H9 (cell line): Measurements from ENCODE around the gene KAZN. TPM values are rescaled to one million over a fixed set of nuclear protein-coding genes. Genes with fewer than 3 reads are reported as not detected.
"Not testable (repeated sequence)": the region's sequence is repeated elsewhere in the genome, so short reads cannot be mapped to it uniquely, and the experiment has no call there.

Source experiments
- DNase-seq: peaks from one replicate; pipeline ENCODE4 v3.0.0-alpha.2; 2017
- H2AFZ ChIP-seq: one replicate; pipeline ENCODE4 v1.6.1; 2013; ENCODE audit warnings: mild to moderate bottlenecking, low read length, control low read depth, moderate library complexity
- H2AK5ac ChIP-seq: 2 replicates; pipeline ENCODE4 v1.6.1; 2013; ENCODE audit warnings: low read length, control low read depth, mixed read lengths; ENCODE audit not compliant: insufficient read length
- H2BK120ac ChIP-seq: one replicate; pipeline ENCODE4 v1.6.1; 2013; ENCODE audit warnings: low read depth, mild to moderate bottlenecking, low read length, control low read depth, inconsistent platforms; ENCODE audit not compliant: poor library complexity, severe bottlenecking
- H2BK12ac ChIP-seq: 2 replicates; pipeline ENCODE4 v1.6.1; 2013; ENCODE audit warnings: low read length, control low read depth, mixed read lengths, low read depth; ENCODE audit not compliant: insufficient read length
- H2BK15ac ChIP-seq: 2 replicates; pipeline ENCODE4 v1.6.1; 2013; ENCODE audit warnings: low read depth, low read length, control low read depth
- H2BK20ac ChIP-seq: one replicate; pipeline ENCODE4 v1.6.1; 2013; ENCODE audit warnings: low read depth, mild to moderate bottlenecking, low read length, control low read depth, inconsistent platforms; ENCODE audit not compliant: poor library complexity, severe bottlenecking
- H2BK5ac ChIP-seq: 2 replicates; pipeline ENCODE4 v1.6.1; 2013; ENCODE audit warnings: low read length, control low read depth, mixed read lengths; ENCODE audit not compliant: insufficient read length
- H3K14ac ChIP-seq: 2 replicates; pipeline ENCODE4 v1.6.1; 2013; ENCODE audit warnings: low read length, control low read depth; ENCODE audit not compliant: insufficient read depth
- H3K18ac ChIP-seq: 2 replicates; pipeline ENCODE4 v1.6.1; 2013; ENCODE audit warnings: low read depth, mild to moderate bottlenecking, mixed read lengths, low read length, control low read depth; ENCODE audit not compliant: insufficient read length
- H3K23ac ChIP-seq: 2 replicates; pipeline ENCODE4 v1.6.1; 2013; ENCODE audit warnings: low read length, control low read depth, mixed read lengths, low read depth; ENCODE audit not compliant: insufficient read length
- H3K23me2 ChIP-seq: 2 replicates; pipeline ENCODE4 v1.6.1; 2013; ENCODE audit warnings: low read depth, mild to moderate bottlenecking, mixed read lengths, low read length, control low read depth; ENCODE audit not compliant: insufficient read length, poor library complexity, severe bottlenecking
- H3K27ac ChIP-seq: 2 replicates; pipeline ENCODE4 v1.5.1; 2013; ENCODE audit warnings: low read length, control low read depth, mixed read lengths, low read depth; ENCODE audit not compliant: insufficient read length
- H3K27me3 ChIP-seq: 2 replicates; pipeline ENCODE4 v1.6.1; 2013; ENCODE audit warnings: low read length, control low read depth, inconsistent platforms; ENCODE audit not compliant: insufficient read depth
- H3K4ac ChIP-seq: 2 replicates; pipeline ENCODE4 v1.6.1; 2013; ENCODE audit warnings: low read depth, mild to moderate bottlenecking, control low read depth, inconsistent platforms, low read length, moderate library complexity
- H3K4me1 ChIP-seq: 2 replicates; pipeline ENCODE4 v1.6.1; 2013; ENCODE audit warnings: low read length, control low read depth, inconsistent platforms; ENCODE audit not compliant: insufficient read depth
- H3K4me2 ChIP-seq: 2 replicates; pipeline ENCODE4 v1.6.1; 2013; ENCODE audit warnings: low read length, control low read depth, mixed read lengths; ENCODE audit not compliant: insufficient read length, insufficient read depth
- H3K56ac ChIP-seq: 2 replicates; pipeline ENCODE4 v1.6.1; 2013; ENCODE audit warnings: low read depth, mild to moderate bottlenecking, mixed read lengths, low read length, control low read depth; ENCODE audit not compliant: insufficient read length
- H3K79me1 ChIP-seq: 2 replicates; pipeline ENCODE4 v1.6.1; 2013; ENCODE audit warnings: low read depth, mild to moderate bottlenecking, moderate library complexity, low read length, control low read depth, inconsistent platforms; ENCODE audit not compliant: insufficient read depth, poor library complexity, severe bottlenecking
- H3K79me2 ChIP-seq: 2 replicates; pipeline ENCODE4 v1.6.1; 2013; ENCODE audit warnings: low read length, control low read depth, inconsistent platforms; ENCODE audit not compliant: insufficient read depth
- H3K9ac ChIP-seq: 2 replicates; pipeline ENCODE4 v1.6.1; 2013; ENCODE audit warnings: low read length, control low read depth, mixed read lengths; ENCODE audit not compliant: insufficient read length; ENCODE audit errors: extremely low read depth
- H3K9me3 ChIP-seq: one replicate; pipeline ENCODE4 v1.6.1; 2013; ENCODE audit warnings: low read depth, low read length, inconsistent platforms; ENCODE audit not compliant: control insufficient read depth
- H3T11ph ChIP-seq: one replicate; pipeline ENCODE4 v1.6.1; 2013; ENCODE audit warnings: mild to moderate bottlenecking, low read length, control low read depth, inconsistent platforms
- H4K20me1 ChIP-seq: one replicate; pipeline ENCODE4 v1.6.1; 2013; ENCODE audit not compliant: control insufficient read depth, insufficient read length, insufficient read depth
- H4K5ac ChIP-seq: 2 replicates; pipeline ENCODE4 v1.6.1; 2013; ENCODE audit warnings: low read depth, mild to moderate bottlenecking, mixed read lengths, low read length, control low read depth; ENCODE audit not compliant: insufficient read length
- H4K8ac ChIP-seq: replicated peaks from 2 replicates; pipeline ENCODE4 v1.6.1; 2013; ENCODE audit warnings: low read length, control low read depth, mixed read lengths, low read depth; ENCODE audit not compliant: insufficient read length
- H4K91ac ChIP-seq: 2 replicates; pipeline ENCODE4 v1.6.1; 2013; ENCODE audit warnings: low read depth, mild to moderate bottlenecking, moderate library complexity, mixed read lengths, low read length, control low read depth; ENCODE audit not compliant: insufficient read length
- H3K27ac Mint-ChIP-seq, 3 experiments: 2 replicates in 2 of 3; 3 replicates in 1 of 3; pipeline ENCODE4 v1.8.0; 2020 to 2021; ENCODE audit warnings: mixed read lengths in 3 of 3, mild to moderate bottlenecking in 1 of 3, moderate library complexity in 1 of 3
- H3K27me3 Mint-ChIP-seq: 2 replicates; pipeline ENCODE4 v1.8.0; 2021; ENCODE audit warnings: low read depth, mild to moderate bottlenecking, moderate library complexity, mixed read lengths
- H3K36me3 Mint-ChIP-seq, 3 experiments: 2 replicates in 2 of 3; 3 replicates in 1 of 3; pipeline ENCODE4 v1.8.0; 2020 to 2021; ENCODE audit warnings: low read depth in 3 of 3, mixed read lengths in 3 of 3; ENCODE audit not compliant: insufficient read depth in 1 of 3
- H3K4me1 Mint-ChIP-seq, 2 experiments: 2 replicates each; pipeline ENCODE4 v1.8.0; 2020; ENCODE audit warnings: mixed read lengths in 2 of 2
- H3K4me3 Mint-ChIP-seq, 2 experiments: 2 replicates in 1 of 2; 3 replicates in 1 of 2; pipeline ENCODE4 v1.8.0; 2020 to 2021; ENCODE audit warnings: mild to moderate bottlenecking in 2 of 2, mixed read lengths in 2 of 2, moderate library complexity in 1 of 2
- H3K9me3 Mint-ChIP-seq, 2 experiments: 2 replicates in 1 of 2; 3 replicates in 1 of 2; pipeline ENCODE4 v1.8.0; 2020; ENCODE audit warnings: mild to moderate bottlenecking in 2 of 2, mixed read lengths in 2 of 2, moderate library complexity in 1 of 2
- CTCF ChIP-seq: fragments of 200-600 bp; sonication (generic); conservative IDR thresholded peaks from 3 replicates; pipeline ENCODE4 v1.8.0; 2021; ENCODE audit warnings: antibody characterized with exemption, mild to moderate bottlenecking
- WGBS: extraction: QIAGEN DNeasy Blood & Tissue Kit; methylation state at CpG from one replicate; pipeline ENCODE4 v1.1.7; 2013; ENCODE audit warnings: missing lambda C conversion rate, low lambda C conversion rate, mixed read lengths; ENCODE audit not compliant: insufficient read length; ENCODE audit errors: extremely low coverage; 5-methylcytosine and 5-hydroxymethylcytosine counted together
- total RNA-seq: library from RNA; stranded (reverse); gene quantifications from 2 replicates; pipeline ENCODE4 v1.2.1, GENCODE V29; 2021

Gene KAZN
- total RNA-seq, 1 experiment from 2014 or later = 7.6 TPM

DNA sequence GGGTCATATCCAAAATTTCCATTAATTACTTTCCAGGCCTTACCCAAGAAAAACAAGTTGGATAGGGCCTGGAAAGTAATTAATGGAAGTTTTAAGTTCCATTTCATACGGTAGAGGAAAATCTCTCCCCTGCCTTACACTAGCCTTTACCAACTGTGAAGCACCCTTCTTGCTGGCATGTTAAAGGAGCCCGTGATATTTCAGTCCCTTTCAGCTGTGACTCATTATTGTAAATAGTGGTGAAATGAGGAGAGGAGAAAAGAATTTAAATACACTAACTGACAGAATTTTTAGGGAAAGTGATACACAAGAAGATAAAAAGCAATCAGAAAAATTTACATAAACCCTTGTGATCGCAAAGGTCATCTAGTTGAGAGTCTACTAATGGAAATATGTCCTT is 20.3 kb upstream of the KAZN start:
- H4K91ac ChIP-seq = no peak overlapping the region
- no peak overlapping the region for H2BK15ac ChIP-seq
- no peak overlapping the region for H2BK20ac ChIP-seq
- no peak overlapping the region for H3K23ac ChIP-seq
- H4K20me1 ChIP-seq = no peaks in the 10 kb centered on the region
- no peaks in the 10 kb centered on the region; the same call in 1 of the 2 replicates for H3K27me3 ChIP-seq
- no peak overlapping the region for H3K18ac ChIP-seq
- no peaks in the 10 kb centered on the region for H3K9me3 ChIP-seq
- H4K8ac ChIP-seq = no peak overlapping the region
- Mint-ChIP-seq H3K9me3 (peaks cover 4 to 6% of the 10 kb centered on the region in 2 experiments; a peak in 4 of 5 replicates), H3K4me3 (no peak overlapping the region), H3K36me3 (peaks cover 0 to 2% (median 0%) of the 10 kb centered on the region in 3 experiments; a peak in 1 of 7 replicates), H3K27ac (no peak overlapping the region), H3K27me3 (peaks cover 20% of the 10 kb centered on the region), H3K4me1 (no peaks in the 10 kb centered on the region)
- no peak overlapping the region for H2AFZ ChIP-seq
- no CpG with 5 or more reads among the region's 3 CpGs for WGBS
- no peak overlapping the region for H2BK120ac ChIP-seq
- H3K4me1 ChIP-seq = no peaks in the 10 kb centered on the region
- H3K14ac ChIP-seq = no peak overlapping the region
- no peak overlapping the region for H2AK5ac ChIP-seq
- H3T11ph ChIP-seq = no peak overlapping the region
- no peak for TF ChIP-seq CTCF
- no peak overlapping the region for H3K4ac ChIP-seq
- no peak overlapping the region for H3K56ac ChIP-seq
- no peak overlapping the region for H3K4me2 ChIP-seq
- H3K79me2 ChIP-seq = no peaks in the 10 kb centered on the region
- H2BK12ac ChIP-seq = no peak overlapping the region
- no peak overlapping the region for H2BK5ac ChIP-seq
- no peaks in the 10 kb centered on the region for H3K23me2 ChIP-seq
- no peak overlapping the region for H3K27ac ChIP-seq
- H3K9ac ChIP-seq = no peak overlapping the region
- DNase-seq = no peak
- no peak overlapping the region for H4K5ac ChIP-seq
- H3K79me1 ChIP-seq = no peaks in the 10 kb centered on the region

DNA sequence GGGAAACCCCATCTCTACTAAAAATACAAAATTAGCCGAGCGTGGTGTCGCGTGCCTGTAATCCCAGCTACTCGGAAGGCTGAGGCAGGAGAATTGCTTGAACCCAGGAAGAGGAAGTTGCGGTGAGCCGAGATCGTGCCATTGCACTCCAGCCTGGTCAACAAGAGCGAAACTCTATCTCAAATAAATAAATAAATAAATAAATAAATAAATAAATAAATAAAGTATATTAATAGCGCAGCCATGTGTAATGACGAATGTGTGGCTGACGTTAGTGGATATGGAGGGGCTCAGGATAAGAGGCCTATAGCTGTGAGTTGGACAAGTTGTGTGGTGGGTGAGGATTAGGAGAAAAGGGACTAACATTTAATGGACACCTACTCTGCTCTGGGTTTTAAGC is 18.2 kb upstream of the KAZN start:
- not testable (repeated sequence) for H4K91ac ChIP-seq, H2AFZ ChIP-seq, H3K4me1 Mint-ChIP-seq, H3K36me3 Mint-ChIP-seq, H2BK120ac ChIP-seq, H3K27ac ChIP-seq, H2BK5ac ChIP-seq, H3K79me2 ChIP-seq, H3K23ac ChIP-seq, H3K18ac ChIP-seq, H3K9ac ChIP-seq, H3K4me3 Mint-ChIP-seq, H3K23me2 ChIP-seq, DNase-seq, H3K9me3 ChIP-seq, H3K56ac ChIP-seq, H3T11ph ChIP-seq, H3K27ac Mint-ChIP-seq, H3K4me2 ChIP-seq, H3K4ac ChIP-seq, H3K27me3 ChIP-seq, H3K79me1 ChIP-seq, H4K5ac ChIP-seq, H2BK20ac ChIP-seq, H3K14ac ChIP-seq, H2BK12ac ChIP-seq, H4K8ac ChIP-seq, H3K9me3 Mint-ChIP-seq, H2AK5ac ChIP-seq, H4K20me1 ChIP-seq, H3K4me1 ChIP-seq, H2BK15ac ChIP-seq
- H3K27me3 Mint-ChIP-seq = peaks cover 19% of the 10 kb centered on the region
- no CpG with 5 or more reads among the region's 12 CpGs for WGBS
